DMS114 treated with DMSO at 0.1 percent for 48 hours (cell line): ENCODE results near the gene ZIC4.

Experiments
- DNase-seq: peaks from one replicate; lab custom pipeline; 2025; ENCODE audit not compliant: unreplicated experiment; lab: John Stamatoyannopoulos, UW

Gene ZIC4

DNA sequence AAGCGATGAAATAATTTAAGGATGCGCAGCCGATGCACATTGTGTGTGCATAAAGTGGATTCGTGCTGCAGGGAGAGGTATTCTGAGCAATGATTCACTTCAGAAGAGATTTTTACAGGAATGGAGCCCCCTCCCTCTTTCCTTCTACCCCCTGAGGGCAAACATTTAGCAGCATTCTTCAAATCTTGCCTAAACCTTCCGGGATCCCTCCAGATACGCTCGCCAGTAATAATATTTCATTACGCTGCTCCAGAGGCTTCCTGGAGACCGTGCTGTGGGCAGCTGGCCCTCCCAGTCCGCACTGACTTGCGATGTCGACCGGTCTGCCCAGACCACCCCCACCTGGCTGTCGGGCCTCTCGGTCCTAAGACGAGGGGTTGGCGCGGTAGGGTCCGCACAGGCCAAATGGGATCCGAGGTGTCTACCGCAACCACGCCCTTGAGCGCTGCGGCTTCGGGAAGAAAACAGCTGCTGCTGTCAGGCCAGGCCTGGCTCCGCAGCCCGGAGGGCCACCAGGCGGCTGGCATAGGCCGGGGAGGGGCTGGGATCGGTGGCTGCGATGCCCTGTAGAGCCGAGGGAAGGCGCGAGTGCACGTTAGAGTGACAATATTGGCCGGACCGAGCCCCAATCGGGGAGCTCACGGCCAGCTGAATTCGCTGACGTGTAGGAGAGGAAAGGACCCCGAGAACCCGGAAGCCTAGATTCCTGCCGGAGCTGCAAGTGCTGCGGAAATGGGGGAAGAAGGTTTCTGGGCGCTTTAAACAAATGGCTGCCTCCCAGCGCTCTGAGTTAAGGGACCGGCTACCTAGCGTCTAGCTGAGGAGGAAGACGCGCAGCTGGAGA, 14.3 kb downstream of the ZIC4 start:
- peak; percentile 53 for DNase-seq

DNA sequence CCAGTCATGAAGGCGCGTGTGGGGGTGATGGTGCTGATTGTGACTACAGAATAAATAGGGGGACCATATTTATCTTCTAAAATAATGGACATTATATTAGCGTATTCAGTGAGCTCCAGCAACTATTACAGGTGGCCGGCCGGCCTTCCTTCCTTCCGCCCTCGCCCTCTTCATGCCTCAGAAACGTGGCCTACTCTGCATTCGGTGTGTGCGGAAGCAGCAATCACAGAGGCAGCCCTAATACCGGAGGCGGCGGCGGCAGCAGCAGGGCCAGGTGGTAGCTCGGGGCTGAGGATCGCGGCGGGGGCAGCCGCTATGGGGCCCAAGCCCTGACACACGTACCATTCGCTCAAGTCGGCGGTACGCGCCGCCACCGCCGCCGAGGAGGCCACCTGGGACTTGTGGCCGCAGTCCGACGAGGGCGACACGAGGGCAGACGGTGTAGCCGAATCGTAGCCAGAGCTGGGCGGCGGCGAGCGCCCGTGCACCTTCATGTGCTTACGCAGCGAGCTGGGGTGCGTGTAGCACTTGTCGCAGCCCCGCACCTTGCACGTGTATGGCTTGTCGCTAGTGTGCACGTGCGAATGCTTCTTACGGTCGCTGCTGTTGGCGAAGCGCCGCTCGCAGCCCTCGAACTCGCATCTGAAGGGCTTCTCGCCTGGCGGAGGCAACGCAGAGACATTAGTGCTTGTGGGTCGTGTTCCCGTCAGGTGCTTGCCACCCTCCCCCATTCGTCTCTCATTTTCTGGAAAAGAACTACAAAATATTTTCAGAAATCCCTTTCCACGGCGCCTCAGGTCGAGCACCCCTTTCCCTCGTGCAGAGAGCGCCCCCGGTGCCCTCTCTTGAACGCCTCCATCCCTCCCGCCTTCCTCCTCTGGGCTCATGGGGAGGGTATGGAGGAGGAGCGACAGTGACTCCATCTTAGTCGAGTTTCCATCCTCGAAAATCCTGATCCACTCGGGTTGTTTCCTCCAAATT, 15.5 kb downstream of the ZIC4 start:
- DNase-seq = no peak

DNA sequence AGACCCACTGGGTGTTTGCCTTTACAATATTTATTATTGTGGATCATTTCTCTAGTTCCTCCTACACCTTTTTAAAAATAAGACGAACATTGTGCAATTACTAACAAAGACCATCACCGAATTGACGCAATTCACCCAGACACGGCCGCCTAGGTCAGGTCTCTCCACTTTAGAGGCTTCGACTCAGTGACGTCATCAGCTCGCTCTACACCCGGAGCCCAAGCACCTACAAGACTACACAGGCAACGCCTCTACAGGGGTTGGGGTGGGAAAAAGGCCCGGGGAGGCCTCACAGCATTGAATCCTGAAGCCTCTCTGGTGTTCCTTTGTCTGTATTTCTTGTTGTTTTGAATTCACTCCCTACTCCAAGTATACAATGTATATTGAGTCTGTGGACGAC, 16.6 kb downstream of the ZIC4 start:
- DNase-seq = no peak

DNA sequence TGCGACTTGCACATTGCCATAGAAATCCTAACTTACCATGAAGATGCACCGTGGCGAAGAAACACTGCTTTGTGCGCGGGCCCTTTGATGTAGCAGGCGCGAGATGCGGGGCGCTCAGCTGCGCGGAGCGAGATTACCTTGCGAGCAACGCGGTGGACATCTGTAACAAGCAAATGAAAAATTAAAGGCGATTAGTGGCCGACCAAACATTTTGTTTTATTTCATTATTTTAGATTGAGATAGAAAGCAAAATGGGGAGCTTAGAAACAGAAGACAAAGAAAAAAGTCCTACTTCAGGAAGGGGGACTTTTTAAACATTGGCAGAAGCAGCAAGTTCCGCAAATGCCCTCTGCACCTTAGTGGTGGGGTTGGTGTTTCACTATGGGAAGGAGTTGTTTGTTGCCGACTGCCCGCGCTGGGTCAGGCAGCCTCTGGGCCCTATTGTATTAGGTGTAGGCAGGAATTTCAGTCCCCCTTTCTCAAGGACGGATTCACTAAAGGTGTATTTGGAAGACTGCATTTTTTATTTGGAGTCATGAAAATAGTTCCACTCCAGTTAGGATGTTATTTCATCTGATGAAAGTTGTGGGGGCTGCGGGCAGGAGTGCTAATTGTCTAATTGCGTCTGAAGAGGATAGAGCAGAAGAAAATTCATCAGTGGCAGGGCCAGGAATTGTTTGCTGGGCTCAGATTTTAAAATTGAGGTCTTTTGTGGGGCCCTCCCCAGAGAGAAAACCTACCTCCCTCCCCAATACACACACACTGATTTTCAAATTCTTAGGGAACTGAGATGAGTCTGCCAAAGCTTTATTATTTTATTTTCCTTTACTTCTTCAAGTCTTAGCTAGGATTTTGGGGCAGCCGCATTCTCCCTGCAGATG, 17.4 kb downstream of the ZIC4 start:
- DNase-seq = no peak

DNA sequence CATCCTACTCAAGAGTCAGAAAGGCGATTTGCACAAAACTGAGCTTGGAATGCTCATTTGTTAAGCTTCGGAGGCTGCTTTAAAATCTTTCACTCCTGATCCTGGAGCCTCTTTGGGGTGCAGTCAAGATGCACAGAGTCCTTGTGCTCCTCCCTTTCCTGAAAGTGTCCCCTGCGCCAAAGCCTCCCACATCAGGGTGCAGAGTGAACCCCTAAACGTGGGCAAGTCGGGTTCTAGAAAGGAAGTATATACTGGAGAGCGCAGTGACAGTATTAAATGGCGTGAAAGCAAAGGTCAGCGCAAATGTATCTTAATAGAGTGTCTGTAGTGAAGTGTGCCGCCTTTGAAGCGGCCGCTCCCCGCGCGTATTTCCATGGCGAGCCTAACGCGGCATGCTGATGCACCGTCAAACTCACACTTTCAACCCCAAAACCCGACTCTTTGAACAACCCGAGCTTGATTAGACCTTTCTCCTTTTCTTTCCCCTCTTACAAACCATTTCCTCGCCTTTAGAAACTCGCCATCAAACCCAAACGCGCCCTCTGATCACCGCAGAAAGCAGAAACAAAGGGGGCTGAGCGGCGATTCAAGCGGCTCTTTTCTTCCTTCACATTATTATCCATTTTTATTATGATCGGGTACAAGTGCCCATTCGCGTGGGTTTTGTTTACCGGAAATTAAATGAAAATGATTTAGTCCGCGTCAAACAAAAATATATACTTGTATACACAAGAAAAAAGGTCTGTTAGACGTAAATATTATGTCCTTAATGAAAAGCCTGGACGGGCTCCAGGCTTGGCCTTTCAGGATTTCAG, 18.3 kb downstream of the ZIC4 start:
- DNase-seq = no peak

DNA sequence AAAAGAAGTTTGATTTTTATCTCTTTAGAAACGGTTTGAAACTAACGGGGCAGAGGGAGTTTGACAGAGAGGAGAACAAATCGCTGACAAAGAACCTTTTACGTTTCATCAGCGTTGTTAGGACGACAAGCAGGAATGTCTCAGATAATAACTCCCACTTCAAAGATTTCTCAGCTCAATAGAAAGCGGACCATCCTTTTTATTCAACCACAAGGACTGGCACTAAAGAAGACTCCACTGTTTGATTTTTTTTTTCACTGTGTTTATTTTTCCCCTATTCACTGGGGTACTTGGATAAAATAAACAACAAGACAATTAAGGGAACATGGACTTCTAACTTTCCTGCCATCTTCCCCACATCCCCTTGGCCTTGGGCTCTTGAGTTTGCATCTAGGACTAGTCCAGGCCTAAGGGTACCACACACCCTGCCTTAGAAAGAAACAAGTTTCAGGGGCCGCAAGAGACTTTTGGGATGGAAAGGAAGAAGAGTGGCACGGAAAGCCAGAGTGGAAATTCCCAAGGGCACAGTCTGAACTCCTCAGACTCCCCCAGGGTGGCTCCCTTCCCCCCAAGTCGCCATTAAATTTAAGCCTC, 19.0 kb downstream of the ZIC4 start:
- no peak for DNase-seq

DNA sequence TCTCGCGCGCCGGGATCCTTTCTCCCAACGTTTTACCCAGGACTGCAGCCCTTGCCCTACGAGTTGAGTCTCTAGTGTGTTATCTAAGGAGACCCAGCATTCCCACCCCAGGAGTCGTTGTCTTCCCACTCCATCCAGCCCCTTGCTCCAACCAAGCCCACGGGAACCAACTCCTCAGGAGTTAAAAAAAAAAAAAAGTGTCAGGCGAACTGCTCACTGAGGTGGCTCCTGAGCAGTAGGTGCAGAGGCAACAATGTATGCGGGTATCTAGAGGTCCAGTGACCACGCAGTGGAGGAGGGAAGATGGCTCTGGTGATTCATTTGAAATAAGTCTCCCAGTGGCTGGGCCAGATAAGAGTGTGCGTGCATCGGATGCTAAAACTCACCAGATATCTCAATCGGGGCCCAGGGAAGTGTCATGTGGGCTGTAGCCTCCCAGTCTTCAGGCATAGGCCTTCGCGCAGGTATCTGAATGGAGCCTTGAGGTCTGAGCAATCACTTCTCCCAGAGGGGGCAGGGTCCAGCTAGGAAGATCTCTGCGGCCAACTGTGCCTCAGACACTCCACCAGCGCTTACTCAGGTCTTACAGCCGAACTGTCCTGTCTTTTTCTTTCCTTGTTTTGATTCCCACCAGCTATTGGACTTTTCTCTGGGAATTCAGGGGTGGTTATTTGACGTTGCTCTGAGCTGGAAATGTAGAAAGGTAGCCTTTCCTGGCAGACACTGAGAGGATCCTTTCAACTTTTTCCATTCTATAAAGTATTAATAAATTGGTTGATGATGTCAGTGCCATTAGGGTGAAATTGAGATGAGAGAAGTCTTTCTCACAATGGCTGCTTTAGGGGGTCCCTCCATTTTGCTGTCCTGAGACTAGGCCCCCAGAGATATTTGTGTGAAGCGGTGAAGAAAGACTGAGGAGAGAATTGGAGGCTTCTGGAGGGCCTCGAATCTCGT, 21.0 kb downstream of the ZIC4 start:
- no peak for DNase-seq

DNA sequence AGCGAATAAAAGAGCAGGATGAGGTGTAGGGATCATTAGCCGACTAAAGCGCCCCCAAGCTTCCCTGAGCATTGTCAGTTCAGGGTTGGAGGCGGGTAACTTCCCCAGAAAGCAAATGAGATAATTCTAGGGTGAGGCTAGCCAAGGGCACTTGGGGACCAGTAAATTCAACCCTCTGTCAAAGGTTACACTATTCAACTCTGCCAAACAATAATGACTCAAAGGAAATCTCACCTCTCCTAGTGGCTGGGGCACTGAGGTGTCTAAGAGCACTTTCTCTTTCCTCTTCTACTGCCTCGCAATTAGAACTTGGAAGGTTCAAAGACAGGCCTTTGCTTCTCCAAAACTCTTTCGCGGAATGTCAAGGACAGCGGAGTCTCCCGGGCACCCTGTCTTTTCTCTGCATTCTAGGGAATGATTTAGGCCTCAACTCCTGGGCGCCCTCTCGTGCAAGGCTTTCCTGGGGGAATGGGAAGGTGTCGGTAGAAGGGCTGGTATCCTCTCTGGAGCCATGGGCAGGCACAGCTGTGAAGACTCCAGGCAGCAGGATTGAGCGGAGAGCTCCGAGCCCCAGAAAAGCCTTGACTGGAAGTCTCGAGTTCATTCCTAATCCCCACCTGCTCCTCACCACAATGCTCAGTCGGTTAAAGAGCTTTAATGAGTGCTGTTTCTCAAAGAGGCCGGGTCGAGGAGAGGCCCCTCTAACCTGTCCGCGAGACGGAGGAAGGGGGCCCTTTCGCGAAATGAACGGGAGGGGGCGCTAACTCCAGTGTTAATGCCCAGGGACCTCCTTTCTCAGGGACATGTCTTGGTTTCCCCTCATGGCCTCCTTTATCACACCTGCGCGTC, 21.9 kb downstream of the ZIC4 start:
- DNase-seq = no peak

DNA sequence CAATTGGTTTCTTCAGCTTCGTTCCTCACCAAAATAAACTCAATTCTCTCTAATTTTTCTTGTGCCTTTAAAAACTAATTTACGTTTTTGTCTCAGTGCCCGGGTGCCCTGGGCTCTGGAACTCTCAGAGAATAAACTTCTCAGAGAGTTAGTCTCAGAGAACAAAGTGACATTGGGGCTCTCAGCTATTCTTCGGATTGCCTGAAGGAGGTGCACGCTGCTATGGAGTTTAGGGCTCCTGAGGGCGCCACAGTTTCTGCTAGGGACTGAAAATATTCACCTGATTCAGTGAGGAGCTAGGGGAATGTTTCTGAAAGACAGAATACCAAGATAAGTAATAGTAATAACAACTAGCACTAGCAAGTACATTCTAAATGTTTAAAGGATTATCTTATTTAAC, 22.7 kb downstream of the ZIC4 start:
- DNase-seq = no peak

DNA sequence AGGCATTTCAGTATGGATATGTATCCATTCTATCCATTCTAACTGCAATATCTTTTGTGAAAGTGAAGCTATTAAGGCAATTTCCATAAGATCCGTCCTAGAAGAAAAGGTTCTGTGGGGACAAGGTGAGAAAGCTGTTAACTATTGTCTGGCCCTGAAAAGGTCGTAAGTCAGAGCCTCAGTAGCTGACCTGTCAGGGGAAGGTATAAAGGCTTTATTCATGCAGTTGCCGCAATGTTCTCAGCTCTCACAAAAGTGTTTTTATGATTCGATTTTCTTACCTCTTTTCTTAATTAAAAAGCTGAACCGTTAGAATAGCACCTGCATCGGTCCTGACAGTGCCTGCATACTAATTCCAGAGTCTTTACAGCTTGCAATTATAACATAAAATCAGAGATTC, 24.7 kb downstream of the ZIC4 start:
- DNase-seq = no peak

DNA sequence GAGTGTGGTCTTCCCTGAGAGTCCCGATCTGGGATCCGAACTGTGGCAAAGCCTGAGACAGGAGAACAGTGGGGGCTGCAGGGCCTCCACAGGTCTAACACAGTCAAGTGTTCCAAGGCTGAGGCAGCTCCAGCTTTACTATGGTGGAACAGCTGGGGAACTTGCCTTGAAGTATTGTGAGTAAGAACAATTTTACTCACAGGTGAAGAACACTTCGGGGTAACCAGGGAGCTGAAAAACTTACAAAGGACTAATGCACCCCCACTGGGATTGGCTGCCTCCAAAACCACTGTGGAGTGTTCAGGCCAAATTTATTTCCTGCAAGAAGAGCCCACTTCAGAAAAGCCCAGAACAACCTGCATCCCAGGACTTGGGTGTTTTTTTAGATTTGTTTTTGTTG, 25.4 kb downstream of the ZIC4 start:
- DNase-seq = no peak

DNA sequence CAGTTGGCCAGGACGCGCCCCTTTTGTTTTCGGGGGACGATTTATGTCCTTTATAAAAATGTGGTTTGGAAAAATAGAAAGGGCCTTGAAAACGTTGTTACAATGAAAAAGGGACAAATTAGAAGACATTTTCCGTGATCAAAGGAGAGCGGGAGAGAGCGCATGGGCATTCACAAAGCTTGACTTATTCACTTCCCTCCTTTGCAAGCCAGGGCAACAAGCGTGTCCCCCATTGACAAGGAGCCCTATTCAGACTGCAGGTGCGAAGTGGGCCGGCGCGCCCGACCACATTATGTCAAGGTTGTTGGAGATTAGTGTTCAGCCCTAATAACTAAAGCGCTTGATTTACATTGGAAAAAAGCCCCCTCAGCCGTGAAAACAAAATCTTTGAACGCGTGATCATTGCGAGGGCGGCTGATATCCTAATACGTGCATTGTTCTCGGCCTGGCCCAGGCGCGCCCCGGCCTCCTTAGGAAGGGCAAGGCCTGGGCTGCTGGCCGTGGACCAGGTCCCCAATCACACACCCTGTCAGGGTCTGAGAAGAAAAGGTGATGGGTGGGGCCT, 25.9 kb downstream of the ZIC4 start:
- no peak for DNase-seq

DNA sequence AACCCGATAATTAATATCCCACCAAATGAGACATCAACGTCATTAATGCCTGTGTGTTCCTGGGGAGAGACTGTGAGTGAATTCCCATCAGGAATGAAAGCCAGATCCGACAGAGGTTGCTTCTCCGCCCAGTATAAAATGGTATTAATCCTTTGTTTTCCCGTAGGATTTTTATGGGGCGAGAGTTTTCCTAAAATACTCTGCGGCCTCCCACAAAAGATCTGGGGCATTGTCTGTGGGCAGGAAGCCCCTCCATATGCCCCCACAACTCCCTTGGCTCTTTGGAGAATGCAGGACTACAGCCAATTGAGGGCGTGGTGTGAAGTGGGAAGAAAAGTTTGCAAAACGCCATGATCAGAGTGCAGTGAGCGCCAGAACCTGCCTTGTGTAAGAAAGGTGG, 26.7 kb downstream of the ZIC4 start:
- DNase-seq = no peak

DNA sequence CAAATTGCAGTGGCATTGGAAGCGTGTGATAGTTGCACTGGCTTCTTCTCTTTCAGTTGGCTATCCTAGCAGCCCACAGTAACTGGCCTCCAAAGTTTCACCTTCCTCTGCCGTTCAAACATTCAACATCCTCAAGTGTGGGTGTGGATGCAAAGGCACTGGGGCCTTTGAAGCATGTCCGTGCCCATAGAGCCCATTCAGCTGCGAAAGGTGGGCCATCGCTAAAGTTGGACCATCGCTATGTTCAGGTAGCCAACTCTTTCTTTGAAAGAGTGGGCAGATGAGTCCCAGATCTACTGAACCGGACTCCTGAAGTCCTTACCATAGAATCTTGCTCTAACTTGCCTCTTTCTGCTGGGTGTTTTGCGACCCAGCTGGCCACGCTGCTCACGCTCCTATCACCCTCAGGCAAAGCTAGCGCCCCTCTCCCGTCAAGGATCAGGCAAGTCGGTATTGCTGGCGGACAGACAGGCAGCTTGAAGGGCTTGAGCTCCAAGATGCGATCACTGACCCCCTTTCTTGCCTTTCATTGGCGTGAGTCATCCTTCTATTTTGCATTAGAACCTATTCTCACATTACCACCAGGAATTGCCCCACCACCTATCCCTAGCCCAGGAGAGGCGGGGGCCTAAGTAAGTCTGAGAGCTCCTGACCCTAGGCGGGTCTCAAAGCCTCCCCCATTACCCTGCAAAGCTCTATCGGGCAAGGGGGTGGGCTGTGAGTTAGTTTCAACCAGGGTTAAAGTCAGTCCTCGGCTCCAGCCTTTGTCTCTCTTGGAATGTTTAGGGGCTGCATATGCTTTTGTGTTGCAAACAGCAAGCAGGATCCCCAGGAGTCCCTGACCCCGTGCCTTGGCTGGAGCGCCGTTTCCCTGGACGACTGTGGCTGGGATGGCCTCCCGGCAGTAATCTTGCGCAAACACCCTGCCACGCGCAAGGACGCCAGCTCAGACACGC, 28.7 kb downstream of the ZIC4 start:
- DNase-seq = no peak

DNA sequence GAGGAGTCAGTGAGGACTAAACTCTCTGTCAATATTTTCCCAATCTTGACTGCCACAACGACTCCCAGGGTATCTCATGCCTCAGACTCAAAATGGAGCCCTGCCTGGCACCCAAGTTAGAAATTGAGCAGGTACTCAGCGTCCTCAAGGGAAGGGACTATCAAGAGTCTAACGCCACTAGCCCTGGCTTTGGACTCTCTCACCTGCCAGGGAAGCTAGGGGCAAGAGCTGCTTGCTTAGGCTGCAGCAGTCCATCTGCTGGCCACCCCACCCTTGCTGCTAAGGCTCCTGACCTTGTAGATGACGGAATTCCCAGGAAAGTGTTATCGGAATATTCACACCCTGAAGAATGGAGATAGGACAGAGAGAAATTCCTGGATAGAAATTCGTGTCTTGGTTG, 33.0 kb downstream of the ZIC4 start:
- no peak for DNase-seq

DNA sequence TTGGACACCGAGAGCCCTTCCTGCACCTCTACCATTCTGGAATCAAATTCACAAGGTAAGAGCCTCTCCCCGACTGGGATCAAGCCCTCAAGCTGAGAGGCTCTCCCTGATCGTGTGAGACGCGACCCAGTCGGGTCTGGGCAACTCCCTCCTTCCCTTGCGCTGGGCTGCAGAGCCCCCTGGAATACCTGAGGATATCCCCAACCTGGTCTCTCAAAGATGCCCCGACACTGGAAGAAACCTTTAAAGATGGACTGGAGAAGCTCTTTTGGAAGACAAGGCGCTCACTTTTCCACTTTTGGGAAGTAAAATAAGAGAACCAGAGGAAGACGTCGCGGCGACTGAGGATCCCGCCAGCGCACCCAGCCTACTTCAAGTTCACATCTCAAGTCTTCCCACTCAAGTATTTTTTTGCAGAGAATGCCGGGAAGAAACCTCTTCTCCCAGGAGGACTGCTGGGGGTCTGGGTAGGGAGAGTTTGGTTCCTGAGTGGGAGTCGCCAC, 33.8 kb downstream of the ZIC4 start:
- no peak for DNase-seq
